CD14-positive monocyte (primary cell): Measurements from ENCODE around the gene GMDS. TPM values are rescaled to one million over a fixed set of nuclear protein-coding genes. Genes with fewer than 3 reads are reported as not detected.

Experiments
- DNase-seq, 3 donors: peaks; one replicate each; pipeline ENCODE4 v3.0.0-alpha.2; 2011 to 2022
- H2AFZ ChIP-seq: 2 replicates; pipeline ENCODE4 v1.6.0; 2012; ENCODE audit warnings: mild to moderate bottlenecking, low read depth, low read length, inconsistent platforms; ENCODE audit not compliant: insufficient read depth, poor library complexity, severe bottlenecking
- H3K27ac ChIP-seq, 2 donors: 1 replicate in 1 of 2; 2 replicates in 1 of 2; pipeline ENCODE4 v1.5.1; 2012 to 2013; ENCODE audit warnings: low read length in 2 of 2, control low read depth in 1 of 2, inconsistent platforms in 1 of 2, low read depth in 1 of 2, mild to moderate bottlenecking in 1 of 2
- H3K27me3 ChIP-seq, 2 donors: one replicate each; pipeline versions ENCODE4 v1.6.0 to v1.6.1; 2011 to 2013; ENCODE audit warnings: low read length in 2 of 2; ENCODE audit not compliant: control insufficient read depth in 2 of 2, insufficient read depth in 2 of 2
- H3K36me3 ChIP-seq, 2 donors: replicated peaks in 1 of 2; 1 replicate in 1 of 2; 2 replicates in 1 of 2; pipeline versions ENCODE4 v1.5.1 to v1.6.1; 2012 to 2013; ENCODE audit warnings: low read length in 2 of 2, control low read depth in 1 of 2, inconsistent platforms in 1 of 2, mild to moderate bottlenecking in 1 of 2; ENCODE audit not compliant: insufficient read depth in 2 of 2, control insufficient read depth in 1 of 2
- H3K4me1 ChIP-seq, 2 donors: 1 replicate in 1 of 2; 2 replicates in 1 of 2; pipeline versions ENCODE4 v1.5.1 to v1.6.1; 2012 to 2013; ENCODE audit warnings: low read length in 2 of 2, control low read depth in 1 of 2, inconsistent platforms in 1 of 2, mild to moderate bottlenecking in 1 of 2, moderate library complexity in 1 of 2; ENCODE audit not compliant: insufficient read depth in 2 of 2, control insufficient read depth in 1 of 2
- H3K4me2 ChIP-seq: replicated peaks from 2 replicates; pipeline ENCODE3; 2012; ENCODE audit warnings: low read length, moderate library complexity, mild to moderate bottlenecking; ENCODE audit not compliant: poor library complexity, severe bottlenecking; ENCODE audit errors: extremely low read depth
- H3K4me3 ChIP-seq, 3 experiments: fragments of 200-600 bp in 1 of 3; sonication (generic) in 1 of 3; replicated peaks in 1 of 3; 1 replicate in 2 of 3; 2 replicates in 1 of 3; pipeline ENCODE4 v1.5.1; 2011 to 2013; ENCODE audit warnings: low read length in 3 of 3, mild to moderate bottlenecking in 3 of 3, control low read depth in 2 of 3, low read depth in 2 of 3, inconsistent platforms in 1 of 3, moderate library complexity in 1 of 3
- H3K79me2 ChIP-seq: 2 replicates; pipeline ENCODE4 v1.6.0; 2012; ENCODE audit warnings: mild to moderate bottlenecking, control low read depth, inconsistent platforms, low read length, moderate library complexity; ENCODE audit not compliant: insufficient read depth
- H3K9ac ChIP-seq: 2 replicates; pipeline ENCODE4 v1.6.0; 2017; ENCODE audit warnings: low read length, mild to moderate bottlenecking; ENCODE audit not compliant: insufficient read depth, poor library complexity, severe bottlenecking
- H3K9me3 ChIP-seq, 2 donors: replicated peaks in 1 of 2; 1 replicate in 1 of 2; 2 replicates in 1 of 2; pipeline versions ENCODE4 v1.5.1 to v1.6.1; 2012 to 2013; ENCODE audit warnings: low read length in 2 of 2, control low read depth in 1 of 2; ENCODE audit not compliant: control insufficient read depth in 1 of 2, insufficient read depth in 1 of 2
- H4K20me1 ChIP-seq: 2 replicates; pipeline ENCODE4 v1.6.0; 2012; ENCODE audit warnings: mild to moderate bottlenecking, low read length, control low read depth, moderate library complexity; ENCODE audit not compliant: insufficient read depth
- H3K27ac Mint-ChIP-seq, 7 donors: one replicate each; pipeline ENCODE4 v1.8.0; 2020; ENCODE audit warnings: mild to moderate bottlenecking in 7 of 7, mixed read lengths in 7 of 7, moderate library complexity in 6 of 7, inconsistent platforms in 2 of 7
- H3K27me3 Mint-ChIP-seq, 3 donors: one replicate each; pipeline ENCODE4 v1.8.0; 2021 to 2022; ENCODE audit warnings: low read depth in 3 of 3, mild to moderate bottlenecking in 3 of 3, mixed read lengths in 3 of 3, moderate library complexity in 3 of 3, inconsistent platforms in 1 of 3
- H3K36me3 Mint-ChIP-seq, 2 donors: one replicate each; pipeline ENCODE4 v1.8.0; 2020; ENCODE audit warnings: mixed read lengths in 2 of 2, inconsistent platforms in 1 of 2, mild to moderate bottlenecking in 1 of 2
- H3K4me1 Mint-ChIP-seq: one replicate; pipeline ENCODE4 v1.8.0; 2020; ENCODE audit warnings: mild to moderate bottlenecking, mixed read lengths
- H3K4me3 Mint-ChIP-seq, 2 donors: one replicate each; pipeline ENCODE4 v1.8.0; 2020; ENCODE audit warnings: mild to moderate bottlenecking in 2 of 2, mixed read lengths in 2 of 2, moderate library complexity in 1 of 2
- H3K9me3 Mint-ChIP-seq, 7 donors: one replicate each; pipeline ENCODE4 v1.8.0; 2020 to 2022; ENCODE audit warnings: mixed read lengths in 7 of 7, mild to moderate bottlenecking in 6 of 7, moderate library complexity in 6 of 7, inconsistent platforms in 2 of 7
- CTCF ChIP-seq: fragments of 200-600 bp; IDR thresholded peaks from one replicate; pipeline ENCODE4 v1.8.0; 2022; ENCODE audit warnings: antibody characterized with exemption, mild to moderate bottlenecking
- WGBS: methylation state at CpG from one replicate; pipeline ENCODE4 v1.1.5; 2013; ENCODE audit warnings: missing lambda C conversion rate; ENCODE audit not compliant: insufficient coverage; 5-methylcytosine and 5-hydroxymethylcytosine counted together
- intact Hi-C, 2 donors: fragments of 100-400 bp; cut with micrococcal nuclease; formaldehyde crosslinking; loops; one replicate each; pipeline versions ENCODE4 v1.15.0 to v1.15.1; 2023
- polyA plus RNA-seq, 3 donors: library from polyadenylated mRNA; depleted of rRNA in 1 of 3; unstranded in 2 of 3; stranded (reverse) in 1 of 3; fragments of 300-500 nt in 2 of 3; fragments of >200 nt in 1 of 3; fragmentation: Illumina TruSeq in 2 of 3; gene quantifications; 1 replicate in 2 of 3; 2 replicates in 1 of 3; pipeline ENCODE4 v1.2.3, GENCODE V29; 2012 to 2021

GMDS gene
- polyA plus RNA-seq, 3 donors, result 10.5 to 19.9 (median 17.6) TPM

- Histone ChIP-seq H2AFZ (no peak overlapping the region), H3K4me3 (no peak overlapping the region), H3K4me2 (no peak overlapping the region), H3K27ac (no peak overlapping the region), H3K79me2 (no peaks in the 10 kb centered on the region), H3K27me3 (no peaks in the 10 kb centered on the region), H3K9me3 (peaks cover 0 to 4% of the 10 kb centered on the region in 2 donors), H3K36me3 (no peaks in the 10 kb centered on the region), H3K4me1 (peaks cover 4 to 9% of the 10 kb centered on the region in 2 donors), H4K20me1 (no peaks in the 10 kb centered on the region), H3K9ac (no peak overlapping the region)
- no peak overlapping the region for H3K27ac Mint-ChIP-seq
- TF ChIP-seq CTCF, result no peak
- H3K9me3 Mint-ChIP-seq, result peaks cover 5 to 12% (median 7%) of the 10 kb centered on the region in 7 donors
- peaks cover 0 to 3% (median 0%) of the 10 kb centered on the region in 3 donors for H3K27me3 Mint-ChIP-seq
- no peaks in the 10 kb centered on the region for H3K36me3 Mint-ChIP-seq
- H3K4me3 Mint-ChIP-seq, result no peak overlapping the region
- WGBS, result no CpG with 5 or more reads among the region's 4 CpGs
- no peak for DNase-seq
- intact Hi-C loops, result no loop called here
- peaks cover 16% of the 10 kb centered on the region for H3K4me1 Mint-ChIP-seq
Observed at GRCh38 chr6:2173203-2173961, 72.0 kb downstream of the GMDS start.

- intact Hi-C loops, result no loop called here
- no peaks in the 10 kb centered on the region for H3K36me3 Mint-ChIP-seq
- peaks cover 0 to 3% (median 0%) of the 10 kb centered on the region in 7 donors for H3K9me3 Mint-ChIP-seq
- H3K4me3 ChIP-seq, result no peak overlapping the region
- no peaks in the 10 kb centered on the region for H4K20me1 ChIP-seq
- H3K9me3 ChIP-seq, result no peaks in the 10 kb centered on the region
- no peak for DNase-seq
- H3K4me1 ChIP-seq, result peaks cover 4 to 9% of the 10 kb centered on the region in 2 donors
- H3K4me1 Mint-ChIP-seq, result peaks cover 16% of the 10 kb centered on the region
- H3K27me3 ChIP-seq, result no peaks in the 10 kb centered on the region
- no peak overlapping the region for H3K27ac ChIP-seq
- no peak overlapping the region for H2AFZ ChIP-seq
- H3K4me3 Mint-ChIP-seq, result no peak overlapping the region
- peak overlapping the region in 1 of 7 donors; percentile 34 for H3K27ac Mint-ChIP-seq
- no peaks in the 10 kb centered on the region for H3K36me3 ChIP-seq
- H3K4me2 ChIP-seq, result no peak overlapping the region
- no peak overlapping the region for H3K9ac ChIP-seq
- WGBS, result 18% methylated on average over 2 of the region's 5 CpGs
- H3K79me2 ChIP-seq, result no peaks in the 10 kb centered on the region
- H3K27me3 Mint-ChIP-seq, result peaks cover 0 to 3% (median 0%) of the 10 kb centered on the region in 3 donors
- TF ChIP-seq CTCF, result no peak
Observed at GRCh38 chr6:2171728-2172127, 73.7 kb downstream of the GMDS start.
